ES-I3 (cell line): ENCODE results near the gene TSPAN5.

Source experiments
- H3K36me3 ChIP-seq: 2 replicates; pipeline ENCODE4 v1.6.1; 2013; ENCODE audit warnings: mild to moderate bottlenecking, low read length, control low read depth, moderate library complexity; ENCODE audit not compliant: insufficient read depth
- H3K4me1 ChIP-seq: 2 replicates; pipeline ENCODE4 v1.6.1; 2013; ENCODE audit warnings: mild to moderate bottlenecking, control low read depth, low read length; ENCODE audit not compliant: insufficient read depth
- H3K9ac ChIP-seq: 2 replicates; pipeline ENCODE4 v1.6.1; 2013; ENCODE audit warnings: low read depth, mild to moderate bottlenecking, low read length, moderate library complexity
- H3K9me3 ChIP-seq: 2 replicates; pipeline ENCODE4 v1.6.1; 2013; ENCODE audit warnings: mild to moderate bottlenecking, low read length, moderate library complexity; ENCODE audit not compliant: control insufficient read depth, insufficient read depth

Gene TSPAN5

GRCh38 chr4:98518559-98519267 lies 139.7 kb downstream of the TSPAN5 start:
- no peak overlapping the region for H3K9ac ChIP-seq
- H3K36me3 ChIP-seq: no peaks in the 10 kb centered on the region
- H3K9me3 ChIP-seq: peaks cover 6% of the 10 kb centered on the region; the same call in 1 of the 2 replicates
- H3K4me1 ChIP-seq: peaks cover 38% of the 10 kb centered on the region

GRCh38 chr4:98517218-98518021 lies 141.0 kb downstream of the TSPAN5 start:
- Histone ChIP-seq H3K36me3 (no peaks in the 10 kb centered on the region), H3K4me1 (peaks cover 30% of the 10 kb centered on the region), H3K9ac (no peak overlapping the region), H3K9me3 (peaks cover 6% of the 10 kb centered on the region; the same call in 1 of the 2 replicates)

GRCh38 chr4:98516441-98517217 lies 141.8 kb downstream of the TSPAN5 start:
- Histone ChIP-seq H3K36me3 (no peaks in the 10 kb centered on the region), H3K4me1 (peaks cover 24% of the 10 kb centered on the region), H3K9me3 (peaks cover 6% of the 10 kb centered on the region; the same call in 1 of the 2 replicates), H3K9ac (no peak overlapping the region)

GRCh38 chr4:98516042-98516440 lies 142.4 kb downstream of the TSPAN5 start:
- Histone ChIP-seq H3K9me3 (peaks cover 6% of the 10 kb centered on the region; the same call in 1 of the 2 replicates), H3K4me1 (peaks cover 24% of the 10 kb centered on the region), H3K9ac (no peak overlapping the region), H3K36me3 (no peaks in the 10 kb centered on the region)

GRCh38 chr4:98515470-98515809 lies 143.0 kb downstream of the TSPAN5 start:
- H3K36me3 ChIP-seq: no peaks in the 10 kb centered on the region
- no peak overlapping the region for H3K9ac ChIP-seq
- H3K9me3 ChIP-seq: peaks cover 6% of the 10 kb centered on the region; the same call in 1 of the 2 replicates
- peaks cover 28% of the 10 kb centered on the region for H3K4me1 ChIP-seq

- no peak overlapping the region for H3K9ac ChIP-seq
- H3K9me3 ChIP-seq: peaks cover 6% of the 10 kb centered on the region; the same call in 1 of the 2 replicates
- H3K36me3 ChIP-seq: no peaks in the 10 kb centered on the region
- H3K4me1 ChIP-seq: peaks cover 31% of the 10 kb centered on the region
Measured at GRCh38 chr4:98514741-98515469, 143.5 kb downstream of the TSPAN5 start.

- peaks cover 25% of the 10 kb centered on the region for H3K4me1 ChIP-seq
- H3K9ac ChIP-seq: no peak overlapping the region
- H3K9me3 ChIP-seq: peaks cover 6% of the 10 kb centered on the region; the same call in 1 of the 2 replicates
- H3K36me3 ChIP-seq: no peaks in the 10 kb centered on the region
Measured at GRCh38 chr4:98512918-98513317, 145.5 kb downstream of the TSPAN5 start.

- Histone ChIP-seq H3K9ac (no peak overlapping the region), H3K9me3 (no peaks in the 10 kb centered on the region), H3K4me1 (peaks cover 23% of the 10 kb centered on the region), H3K36me3 (no peaks in the 10 kb centered on the region)
Measured at GRCh38 chr4:98510757-98511517, 147.5 kb downstream of the TSPAN5 start.

- Histone ChIP-seq H3K36me3 (no peaks in the 10 kb centered on the region), H3K9ac (no peak overlapping the region), H3K4me1 (peaks cover 18% of the 10 kb centered on the region), H3K9me3 (no peaks in the 10 kb centered on the region)
Measured at GRCh38 chr4:98510340-98510739, 148.1 kb downstream of the TSPAN5 start.

- H3K9ac ChIP-seq: no peak overlapping the region
Measured at GRCh38 chr4:98509721-98510120, 148.7 kb downstream of the TSPAN5 start.

GRCh38 chr4:98508829-98509598 lies 149.4 kb downstream of the TSPAN5 start:
- no peaks in the 10 kb centered on the region for H3K9me3 ChIP-seq
- no peak overlapping the region for H3K9ac ChIP-seq
- peaks cover 13% of the 10 kb centered on the region for H3K4me1 ChIP-seq
- no peaks in the 10 kb centered on the region for H3K36me3 ChIP-seq

More at GRCh38 chr4:98509721-98510120, 148.7 kb downstream of the TSPAN5 start:
- H3K9me3 ChIP-seq: no peaks in the 10 kb centered on the region
- peaks cover 13% of the 10 kb centered on the region for H3K4me1 ChIP-seq
- H3K36me3 ChIP-seq: no peaks in the 10 kb centered on the region

- Histone ChIP-seq H3K36me3 (no peaks in the 10 kb centered on the region), H3K9ac (no peak overlapping the region), H3K4me1 (peaks cover 13% of the 10 kb centered on the region), H3K9me3 (no peaks in the 10 kb centered on the region)
Measured at GRCh38 chr4:98508248-98508647, 150.2 kb downstream of the TSPAN5 start.

GRCh38 chr4:98507299-98507698 lies 151.1 kb downstream of the TSPAN5 start:
- Histone ChIP-seq H3K4me1 (peaks cover 13% of the 10 kb centered on the region), H3K9ac (no peak overlapping the region), H3K36me3 (no peaks in the 10 kb centered on the region), H3K9me3 (no peaks in the 10 kb centered on the region)
